K562 (cell line): ENCODE data around the gene ADAT1. TPM values are rescaled to one million over a fixed set of nuclear protein-coding genes. Genes with fewer than 3 reads are reported as not detected.

ENCODE experiments used
- ATAC-seq: fragments of 200-7000 bp; cut with Tn5 transposase; 3 replicates; pipeline ENCODE4 v1.9.1; 2020; ENCODE audit warnings: moderate library complexity
- BruUV-seq: library from RNA; stranded (reverse); fragments of 400-500 nt; replicated peaks from 2 replicates; lab custom pipeline; 2021; lab: Mats Ljungman, UMichigan
- CTCF ChIA-PET: fragments of 300-600 bp; formaldehyde crosslinking; extraction: SDS; loops from one replicate; lab custom pipeline; 2021; ENCODE audit warnings: low intra/inter-chr PET ratio; lab: Yijun Ruan, JAX
- POLR2A ChIA-PET: fragments of 300-600, 350-650 bp; sonication (Branson Sonifier 250); formaldehyde crosslinking; extraction: SDS; loops from one replicate; lab custom pipeline; 2021; ENCODE audit warnings: antibody characterized with exemption, inconsistent platforms; lab: Yijun Ruan, JAX
- DNase-seq, 4 experiments: peaks; one replicate each; pipeline versions ENCODE4 v3.0.0 to v3.0.0-alpha.2; 2011 to 2018; ENCODE audit warnings: low spot score in 3 of 4, mixed read lengths in 3 of 4; ENCODE audit errors: extremely low read depth in 1 of 4
- FAIRE-seq: peaks from 2 replicates; lab custom pipeline; 2011; peaks lifted over from hg19 to GRCh38; lab: Jason Lieb, UNC
- H2AFZ ChIP-seq: 2 replicates; pipeline ENCODE4 v1.6.0; 2011; ENCODE audit warnings: low read depth, low read length, control low read depth, inconsistent platforms
- H3K27ac ChIP-seq: fragments of 200-600 bp; 3 replicates; pipeline ENCODE4 v1.8.0; 2011; ENCODE audit warnings: low read depth, mild to moderate bottlenecking, control low read depth, inconsistent platforms, low read length, moderate library complexity, mixed read lengths; ENCODE audit errors: extremely low read depth
- H3K27me3 ChIP-seq, 2 experiments: fragments of 300-600 bp in 1 of 2; 2 replicates in 1 of 2; 3 replicates in 1 of 2; pipeline versions ENCODE4 v1.6.0 to v1.8.0; 2011; ENCODE audit warnings: inconsistent platforms in 2 of 2, low read length in 2 of 2, mild to moderate bottlenecking in 1 of 2, mixed read lengths in 1 of 2, moderate library complexity in 1 of 2; ENCODE audit not compliant: control insufficient read depth in 2 of 2, insufficient read depth in 2 of 2
- H3K36me3 ChIP-seq: fragments of 300-600 bp; 3 replicates; pipeline ENCODE4 v1.8.0; 2011; ENCODE audit warnings: mild to moderate bottlenecking, low read length, inconsistent platforms; ENCODE audit not compliant: control insufficient read depth, insufficient read depth
- H3K4me1 ChIP-seq, 2 experiments: fragments of 200-600 bp in 1 of 2; replicated peaks in 1 of 2; 2 replicates in 1 of 2; 3 replicates in 1 of 2; pipeline versions ENCODE4 v1.5.1 to v1.8.0; 2011; ENCODE audit warnings: inconsistent platforms in 2 of 2, low read length in 2 of 2, mild to moderate bottlenecking in 1 of 2, mixed read lengths in 1 of 2, moderate library complexity in 1 of 2; ENCODE audit not compliant: control insufficient read depth in 2 of 2, insufficient read depth in 2 of 2
- H3K4me2 ChIP-seq: 2 replicates; pipeline ENCODE4 v1.6.1; 2011; ENCODE audit warnings: low read length, control low read depth, inconsistent platforms, mixed read lengths; ENCODE audit not compliant: insufficient read depth
- H3K4me3 ChIP-seq: fragments of 200-600 bp; sonication (generic), shearing (Covaris generic); 2 replicates; pipeline ENCODE4 v1.5.1; 2016; ENCODE audit warnings: control low read depth, inconsistent platforms
- H3K79me2 ChIP-seq: fragments of 200-600 bp; 3 replicates; pipeline ENCODE4 v1.8.0; 2011; ENCODE audit warnings: low read length, inconsistent platforms; ENCODE audit not compliant: control insufficient read depth, insufficient read depth
- H3K9ac ChIP-seq, 2 experiments: 2 replicates each; pipeline versions ENCODE4 v1.6.0 to v1.6.1; 2011; ENCODE audit warnings: low read depth in 2 of 2, low read length in 2 of 2, control low read depth in 1 of 2, inconsistent platforms in 1 of 2, mild to moderate bottlenecking in 1 of 2, mixed read lengths in 1 of 2; ENCODE audit not compliant: insufficient read depth in 1 of 2
- H3K9me1 ChIP-seq: one replicate; pipeline ENCODE4 v1.6.0; 2011; ENCODE audit warnings: inconsistent platforms, mild to moderate bottlenecking, low read length, moderate library complexity; ENCODE audit not compliant: control insufficient read depth, insufficient read depth
- H3K9me3 ChIP-seq: replicated peaks from 2 replicates; pipeline ENCODE4 v1.5.1; 2011; ENCODE audit warnings: low read depth, low read length, inconsistent platforms; ENCODE audit not compliant: control insufficient read depth, insufficient read depth
- H4K20me1 ChIP-seq: replicated peaks from 2 replicates; pipeline ENCODE4 v1.6.1; 2011; ENCODE audit warnings: low read length, inconsistent platforms, mixed read lengths; ENCODE audit not compliant: control insufficient read depth, insufficient read depth
- DLX4 ChIP-seq: fragments of 250-450 bp; sonication (Bioruptor Pico); IDR thresholded peaks from 2 replicates; pipeline ENCODE4 v1.6.1; 2021; ENCODE audit warnings: mild to moderate bottlenecking
- ETS1 ChIP-seq: conservative IDR thresholded peaks from 2 replicates; pipeline ENCODE4 v1.6.1; 2011; ENCODE audit warnings: low read depth, mild to moderate bottlenecking, low read length; ENCODE audit not compliant: control insufficient read depth
- ETS2 ChIP-seq: IDR thresholded peaks from 2 replicates; pipeline ENCODE4 v1.6.1; 2016; ENCODE audit warnings: borderline replicate concordance, missing genetic modification characterization, mild to moderate bottlenecking, moderate library complexity, missing compliant biosample characterization; ENCODE audit not compliant: poor library complexity, severe bottlenecking
- FOS ChIP-seq: IDR thresholded peaks from 3 replicates; pipeline ENCODE4 v1.6.1; 2011; ENCODE audit not compliant: insufficient read length; ENCODE audit errors: extremely low read depth
- FOXA1 ChIP-seq: fragments of 450-650 bp; IDR thresholded peaks from 2 replicates; pipeline ENCODE4 v1.6.1; 2016; ENCODE audit warnings: mild to moderate bottlenecking, borderline replicate concordance
- KDM1A ChIP-seq, 2 experiments: fragments of 450-650 bp; IDR thresholded peaks; 2 replicates each; pipeline ENCODE4 v1.6.1; 2016; ENCODE audit warnings: mild to moderate bottlenecking in 2 of 2
- MCM3 ChIP-seq: fragments of 450-650 bp; IDR thresholded peaks from 2 replicates; pipeline ENCODE4 v1.6.1; 2016
- RBM17 ChIP-seq: fragments of 200-400 bp; formaldehyde crosslinking; IDR thresholded peaks from 2 replicates; pipeline ENCODE4 v1.6.1; 2017; ENCODE audit warnings: low read depth, mild to moderate bottlenecking, low read length, borderline replicate concordance
- THAP7 ChIP-seq: fragments of 250-450 bp; sonication (Bioruptor Pico); IDR thresholded peaks from 2 replicates; pipeline ENCODE4 v1.5.0; 2021
- TSC22D4 ChIP-seq: fragments of 450-650 bp; IDR thresholded peaks from 2 replicates; pipeline ENCODE4 v1.6.1; 2016; ENCODE audit warnings: missing genetic modification characterization, missing biosample characterization, control low read depth
- ZNF354B ChIP-seq: fragments of 250-450 bp; sonication (Bioruptor Pico); IDR thresholded peaks from 2 replicates; pipeline ENCODE4 v1.4.0; 2020
- ZNF609 ChIP-seq: sonication (generic); formaldehyde crosslinking; IDR thresholded peaks from 2 replicates; pipeline ENCODE4 v1.8.1; 2023; ENCODE audit warnings: missing genetic modification reagents, mild to moderate bottlenecking, borderline replicate concordance
- ZNF75A ChIP-seq: fragments of 450-650 bp; formaldehyde crosslinking; IDR thresholded peaks from 2 replicates; pipeline ENCODE4 v1.4.0; 2020; ENCODE audit warnings: mild to moderate bottlenecking
- WGBS: fragments of 100-300 bp; shearing (Covaris generic); methylation state at CpG from one replicate; pipeline ENCODE4 v1.1.6; 2016; ENCODE audit warnings: low coverage, mixed read lengths; ENCODE audit not compliant: insufficient coverage; ENCODE audit errors: missing lambda C conversion rate; 5-methylcytosine and 5-hydroxymethylcytosine counted together
- in situ Hi-C: fragments of 300-500 bp; cut with MboI; formaldehyde crosslinking; loops from 4 replicates; pipeline ENCODE4 v1.15.0; 2018; ENCODE audit warnings: inconsistent platforms, mixed read lengths
- intact Hi-C: fragments of 100-400 bp; cut with micrococcal nuclease; formaldehyde crosslinking; loops from 2 replicates; pipeline ENCODE4 v1.14.2; 2022
- polyA plus RNA-seq, 8 experiments: library from polyadenylated mRNA; depleted of rRNA in 4 of 8; stranded (reverse) in 5 of 8; unstranded in 3 of 8; fragments of >200 nt; fragmentation: Nextera tagmentation in 2 of 8; fragmentation: Illumina TruSeq in 1 of 8; extraction: Ambion mirVana in 2 of 8; extraction: Trizol in 1 of 8; gene quantifications; 2 replicates each; pipeline versions ENCODE4 v1.2.1 to v1.2.3, GENCODE V29; 2011 to 2014; ENCODE audit warnings: inconsistent platforms in 1 of 8, missing spikeins in 1 of 8
- total RNA-seq, 7 experiments: library from RNA; depleted of rRNA in 6 of 7; stranded (reverse); fragments of >200 nt in 6 of 7; fragmentation: Illumina TruSeq in 2 of 7; extraction: Trizol in 2 of 7; gene quantifications; 2 replicates each; pipeline versions ENCODE4 v1.2.1 to v1.2.3, GENCODE V29; 2011 to 2021; ENCODE audit warnings: low replicate concordance in 1 of 7

The ADAT1 gene
- total and polyA plus RNA-seq, 9 of the 15 experiments (the other 6 are each of a cell fraction or from before 2014, with no cell fraction given) = 16.0 to 36.7 (median 28.2) TPM

- TF ChIP-seq ZNF609 (CRISPR knock-in tag) = no peak
Observed at GRCh38 chr16:75603241-75603640, 19.8 kb downstream of the ADAT1 start (continued).

- 86% methylated on average over 6 of the region's 6 CpGs for WGBS
- intact Hi-C loops = no loop called here
- H3K4me2 ChIP-seq = no peak overlapping the region
- TSS peak; percentile 28 for BruUV-seq
- H3K9ac ChIP-seq = no peak overlapping the region
- no peaks in the 10 kb centered on the region for H3K79me2 ChIP-seq
- no peak for ATAC-seq
- H3K36me3 ChIP-seq = peaks cover 31% of the 10 kb centered on the region; the same call in 2 of the 3 replicates
- H3K4me3 ChIP-seq = no peak overlapping the region
- in situ Hi-C loops = no loop called here
- no peaks in the 10 kb centered on the region for H3K9me1 ChIP-seq
- no peak overlapping the region for H3K27ac ChIP-seq
- H2AFZ ChIP-seq = no peak overlapping the region
- H3K4me1 ChIP-seq = peaks cover 0 to 7% of the 10 kb centered on the region in 2 experiments; a peak in 3 of 5 replicates
- H3K27me3 ChIP-seq = no peaks in the 10 kb centered on the region
- TF ChIP-seq MCM3 (no peak), FOXA1 (no peak), KDM1A (IDR thresholded peaks at IDR 0.05) (no peak), RBM17 (no peak), DLX4 (CRISPR knock-in tag) (no peak), ETS1 (no peak), FOS (no peak), ZNF354B (CRISPR knock-in tag) (no peak), ETS2 (tag) (no peak), ZNF75A (CRISPR knock-in tag) (no peak), THAP7 (CRISPR knock-in tag) (no peak), TSC22D4 (tag) (no peak)
- DNase-seq = no peak
- no peaks in the 10 kb centered on the region for H3K9me3 ChIP-seq
- ChIA-PET CTCF (no interaction called here), POLR2A (interaction anchor here (0.6 to 1.4 kb wide), 4 partner anchors 11 to 310 kb away, joined by 3 to 7 read pairs (median 4); no protein-coding TSS in a partner anchor)
- FAIRE-seq = no peak
- H4K20me1 ChIP-seq = no peaks in the 10 kb centered on the region
Observed at GRCh38 chr16:75599452-75600277, 23.4 kb downstream of the ADAT1 start.
